ENCODE measurements around the gene PIEZO2.
"Not testable (repeated sequence)": the region's sequence is repeated elsewhere in the genome, so short reads cannot be mapped to it uniquely, and the experiment has no call there.

- TF ChIP-seq CTCF (IDR thresholded peaks at IDR 0.05 in 4 of 5, conservative IDR thresholded peaks at IDR 0.05 in 1 of 5); POLR2A (IDR thresholded peaks at IDR 0.05): not testable (repeated sequence)
Observed at GRCh38 chr18:11174179-11174578, 24.8 kb upstream of the PIEZO2 start.
